ENCODE data around the gene DCAF4L1. TPM values are rescaled to one million over a fixed set of nuclear protein-coding genes. Genes with fewer than 3 reads are reported as not detected.

Gene DCAF4L1
- total RNA-seq, 3 donors from 2014 or later (not counting 1 experiment from before 2014, with no cell fraction given) = 0.16 to 0.48 (median 0.32) TPM

- H3K27ac ChIP-seq (ENCODE audit: low read length) = no peak overlapping the region
- no peak for ATAC-seq
- Mint-ChIP-seq H3K4me3 (no peak overlapping the region), H3K27me3 (ENCODE audit: low read depth in 2 of 2) (no peaks in the 10 kb centered on the region), H3K36me3 (peaks cover 18% of the 10 kb centered on the region), H3K4me1 (peaks cover 48 to 51% of the 10 kb centered on the region in 2 donors), H3K9me3 (no peaks in the 10 kb centered on the region), H3K27ac (no peak overlapping the region)
- no peak for DNase-seq
- no peaks in the 10 kb centered on the region for H3K4me1 ChIP-seq (ENCODE audit: control insufficient read depth, insufficient read depth, low read length)
- 100% methylated on average over 3 of the region's 3 CpGs for WGBS (ENCODE audit: insufficient coverage)
- H3K4me3 ChIP-seq (ENCODE audit: low read length) = no peak overlapping the region
- intact Hi-C loops (cut with micrococcal nuclease) = no loop called here
- H3K9me3 ChIP-seq (ENCODE audit: control insufficient read depth, insufficient read depth, low read length) = no peaks in the 10 kb centered on the region
- H3K36me3 ChIP-seq (ENCODE audit: control insufficient read depth, insufficient read depth, low read length) = peaks cover 16% of the 10 kb centered on the region
- no peak for TF ChIP-seq CTCF (IDR thresholded peaks at IDR 0.05)
- no peaks in the 10 kb centered on the region for H3K27me3 ChIP-seq (ENCODE audit: control insufficient read depth, insufficient read depth, low read length)
Observed at GRCh38 chr4:42008011-42008786, 26.6 kb downstream of the DCAF4L1 start.

DNA sequence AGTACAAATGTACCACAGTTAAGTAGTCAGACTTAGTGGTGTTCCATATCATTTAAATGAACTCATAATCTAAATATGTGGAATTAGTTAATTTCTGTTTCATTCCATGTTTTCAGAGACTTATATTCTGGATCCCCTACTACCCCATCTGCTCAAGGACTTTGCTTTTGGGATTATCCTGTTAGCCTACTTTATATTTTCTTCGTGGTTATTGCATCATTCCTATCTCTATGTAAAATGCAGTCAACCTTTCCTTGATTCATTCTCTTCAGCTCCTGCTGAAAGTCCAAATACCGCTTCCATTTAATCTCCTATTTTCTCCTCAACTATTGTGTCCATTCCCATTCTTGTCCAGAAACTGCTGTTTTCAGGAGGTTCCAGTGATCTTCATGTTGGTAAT is 33.9 kb downstream of the DCAF4L1 start:
- Mint-ChIP-seq H3K4me1 (peaks cover 32 to 44% of the 10 kb centered on the region in 2 donors), H3K27ac (no peak overlapping the region), H3K27me3 (ENCODE audit: low read depth in 2 of 2) (no peaks in the 10 kb centered on the region), H3K9me3 (no peaks in the 10 kb centered on the region), H3K36me3 (no peaks in the 10 kb centered on the region), H3K4me3 (no peak overlapping the region)
- peaks cover 9% of the 10 kb centered on the region for H3K36me3 ChIP-seq (ENCODE audit: control insufficient read depth, insufficient read depth, low read length)
- no peaks in the 10 kb centered on the region for H3K4me1 ChIP-seq (ENCODE audit: control insufficient read depth, insufficient read depth, low read length)
- 100% methylated on average over 2 of the region's 2 CpGs for WGBS (ENCODE audit: insufficient coverage)
- ATAC-seq (no peak), DNase-seq (no peak)
- intact Hi-C loops (cut with micrococcal nuclease) = no loop called here
- no peaks in the 10 kb centered on the region for H3K9me3 ChIP-seq (ENCODE audit: control insufficient read depth, insufficient read depth, low read length)
- H3K27me3 ChIP-seq (ENCODE audit: control insufficient read depth, insufficient read depth, low read length) = no peaks in the 10 kb centered on the region
- TF ChIP-seq CTCF (IDR thresholded peaks at IDR 0.05) = no peak
- H3K27ac ChIP-seq (ENCODE audit: low read length) = no peak overlapping the region
- no peak overlapping the region for H3K4me3 ChIP-seq (ENCODE audit: low read length)

- Mint-ChIP-seq H3K9me3 (no peaks in the 10 kb centered on the region), H3K36me3 (peaks cover 12% of the 10 kb centered on the region), H3K4me3 (no peak overlapping the region), H3K4me1 (peaks cover 19 to 28% of the 10 kb centered on the region in 2 donors), H3K27ac (no peak overlapping the region), H3K27me3 (ENCODE audit: low read depth in 2 of 2) (no peaks in the 10 kb centered on the region)
- no peak for ATAC-seq
- Histone ChIP-seq H3K4me3 (ENCODE audit: low read length) (no peak overlapping the region), H3K9me3 (ENCODE audit: control insufficient read depth, insufficient read depth, low read length) (no peaks in the 10 kb centered on the region), H3K36me3 (ENCODE audit: control insufficient read depth, insufficient read depth, low read length) (peaks cover 21% of the 10 kb centered on the region), H3K4me1 (ENCODE audit: control insufficient read depth, insufficient read depth, low read length) (no peaks in the 10 kb centered on the region), H3K27me3 (ENCODE audit: control insufficient read depth, insufficient read depth, low read length) (no peaks in the 10 kb centered on the region), H3K27ac (ENCODE audit: low read length) (no peak overlapping the region)
- intact Hi-C loops (cut with micrococcal nuclease) = no loop called here
- 96% methylated on average over 2 of the region's 2 CpGs for WGBS (ENCODE audit: insufficient coverage)
- TF ChIP-seq CTCF (IDR thresholded peaks at IDR 0.05) = no peak
- DNase-seq = no peak
Observed at GRCh38 chr4:42018451-42018850, 36.9 kb downstream of the DCAF4L1 start.

Other genes starting within 250 kb of the DCAF4L1 start
- not detected for gene PHOX2B, start 233.0 kb upstream of the DCAF4L1 start, total RNA-seq
- 10 to 100 TPM; 30.3 to 37.4 (median 33.5) TPM for gene TMEM33, start 46.3 kb upstream of the DCAF4L1 start, total RNA-seq
- 10 to 100 TPM; 22.2 to 23.1 (median 22.8) TPM for gene SLC30A9, start 8.8 kb downstream of the DCAF4L1 start, total RNA-seq
- gene BEND4, start 170.9 kb downstream of the DCAF4L1 start, total RNA-seq = under 1 TPM; 0.23 to 0.45 (median 0.43) TPM

Data from natural killer cell (primary cell).